Transverse colon (tissue), 4 donors: ENCODE results near the gene WDFY3. TPM values are rescaled to one million over a fixed set of nuclear protein-coding genes. Genes with fewer than 3 reads are reported as not detected.
A peak's percentile ranks its signal among the peaks of the same experiment; 100 is the strongest.

Source experiments
- DNase-seq: peaks from one replicate; pipeline ENCODE4 v3.0.0-alpha.2; 2019
- H3K27ac ChIP-seq, 4 donors: fragments of 200-600 bp; sonication (generic); 2 replicates each; pipeline ENCODE4 v1.5.1; 2016 to 2018; ENCODE audit warnings: inconsistent platforms in 4 of 4
- H3K27me3 ChIP-seq: fragments of 200-600 bp; sonication (generic); 2 replicates; pipeline ENCODE4 v1.5.1; 2017; ENCODE audit warnings: inconsistent platforms
- H3K36me3 ChIP-seq, 4 donors: fragments of 200-600 bp; sonication (generic); 2 replicates each; pipeline ENCODE4 v1.5.1; 2017 to 2019; ENCODE audit warnings: inconsistent platforms in 4 of 4
- H3K4me1 ChIP-seq, 4 donors: fragments of 200-600 bp; sonication (generic); 2 replicates each; pipeline ENCODE4 v1.5.1; 2017 to 2020; ENCODE audit warnings: inconsistent platforms in 4 of 4
- H3K4me3 ChIP-seq, 4 donors: fragments of 200-600 bp; sonication (generic); 1 replicate in 1 of 4; 2 replicates in 3 of 4; pipeline versions ENCODE4 v1.5.1 to v1.6.1; 2017 to 2019; ENCODE audit warnings: inconsistent platforms in 4 of 4
- H3K9me3 ChIP-seq, 2 donors: fragments of 200-600 bp; sonication (generic); 2 replicates each; pipeline ENCODE4 v1.5.1; 2017 to 2019; ENCODE audit warnings: inconsistent platforms in 2 of 2
- CTCF ChIP-seq, 5 experiments: fragments of 200-600 bp in 3 of 5; fragments of 450-650 bp in 2 of 5; sonication (generic) in 3 of 5; IDR thresholded peaks; 1 replicate in 2 of 5; 2 replicates in 3 of 5; pipeline ENCODE4 v1.5.1; 2016 to 2017; ENCODE audit warnings: antibody characterized with exemption in 5 of 5, inconsistent platforms in 3 of 5, mild to moderate bottlenecking in 2 of 5, moderate library complexity in 1 of 5
- EP300 ChIP-seq: sonication (generic); formaldehyde crosslinking; IDR thresholded peaks from one replicate; pipeline ENCODE4 v1.6.1; 2017; ENCODE audit warnings: antibody characterized with exemption, low read depth
- POLR2A ChIP-seq: fragments of 450-650 bp; IDR thresholded peaks from one replicate; pipeline ENCODE4 v1.6.1; 2016; ENCODE audit warnings: antibody characterized with exemption, mild to moderate bottlenecking, moderate library complexity
- POLR2AphosphoS5 ChIP-seq, 3 donors: sonication (generic); formaldehyde crosslinking; IDR thresholded peaks; one replicate each; pipeline ENCODE4 v1.6.1; 2016; ENCODE audit warnings: antibody characterized with exemption in 3 of 3
- WGBS, 2 donors: methylation state at CpG; one replicate each; pipeline ENCODE4 v1.1.5; 2018; ENCODE audit warnings: low coverage in 1 of 2; 5-methylcytosine and 5-hydroxymethylcytosine counted together
- in situ Hi-C, 4 donors: fragments of 200-750 bp; cut with MboI; loops; one replicate each; pipeline versions ENCODE4 v1.15.0 to v1.15.1; 2017; ENCODE audit warnings: low sequenced_read_pairs in 3 of 4, low pct_ligation_motif_present in 1 of 4, low pct_unique_long_range_greater_than_20kb in 1 of 4
- intact Hi-C: fragments of 100-400 bp; cut with DNase I; formaldehyde crosslinking; loops from one replicate; pipeline ENCODE4 v1.15.1; 2023; ENCODE audit warnings: low total_unique reads
- total RNA-seq, 4 donors: library from RNA; depleted of rRNA; stranded (reverse); fragments of >200 nt; gene quantifications; one replicate each; pipeline ENCODE4 v1.1.0, GENCODE V29; 2016

The WDFY3 gene
- total RNA-seq, 4 donors from 2014 or later = 58.8 to 449 (median 69.2) TPM

- intact Hi-C loops = no loop called here
- Histone ChIP-seq H3K36me3 (no peaks in the 10 kb centered on the region), H3K27me3 (no peaks in the 10 kb centered on the region), H3K27ac (no peak overlapping the region), H3K4me1 (no peaks in the 10 kb centered on the region), H3K4me3 (no peak overlapping the region), H3K9me3 (no peaks in the 10 kb centered on the region)
- no peak for DNase-seq
- no peak for TF ChIP-seq CTCF (IDR thresholded peaks at IDR 0.05)
- no peak for TF ChIP-seq EP300
- no peak for TF ChIP-seq POLR2A
- no peak for TF ChIP-seq POLR2AphosphoS5 (IDR thresholded peaks at IDR 0.05)
- in situ Hi-C loops = loop anchor here (10.0 to 25.0 kb wide), 3 partner anchors 212 to 229 kb away; no protein-coding TSS in a partner anchor
Observed at GRCh38 chr4:84973856-84974255, 7.4 kb upstream of the WDFY3 start.

GRCh38 chr4:84971319-84971932 lies 4.9 kb upstream of the WDFY3 start:
- peaks cover 0 to 7% (median 2%) of the 10 kb centered on the region in 4 donors for H3K4me1 ChIP-seq
- no peaks in the 10 kb centered on the region for H3K9me3 ChIP-seq
- 5 to 16% methylated on average over 2 to 3 of the region's 3 CpGs for WGBS, 2 donors
- no peak for TF ChIP-seq EP300
- TF ChIP-seq POLR2AphosphoS5 (IDR thresholded peaks at IDR 0.05) = no peak
- no peak for TF ChIP-seq POLR2A
- peak; percentile 36 to 50 (median 39) for TF ChIP-seq CTCF (IDR thresholded peaks at IDR 0.05)
- intact Hi-C loops = loop anchor here (2.0 kb wide), 1 partner anchor 221 kb away; no protein-coding TSS in a partner anchor
- in situ Hi-C loops = loop anchor here (10.0 to 25.0 kb wide), 3 partner anchors 209 to 227 kb away; no protein-coding TSS in a partner anchor
- H3K4me3 ChIP-seq = no peak overlapping the region
- H3K36me3 ChIP-seq = no peaks in the 10 kb centered on the region
- H3K27ac ChIP-seq = no peak overlapping the region
- no peaks in the 10 kb centered on the region for H3K27me3 ChIP-seq
- no peak for DNase-seq

- H3K9me3 ChIP-seq = no peaks in the 10 kb centered on the region
- no peaks in the 10 kb centered on the region for H3K27me3 ChIP-seq
- in situ Hi-C loops = loop anchor here in 1 of 4 donors (25.0 kb wide), 1 partner anchor 207 kb away; no protein-coding TSS in a partner anchor
- WGBS, 2 donors = 81 to 83% methylated on average over 1 of the region's 1 CpG
- intact Hi-C loops = no loop called here
- no peak overlapping the region for H3K4me3 ChIP-seq
- no peaks in the 10 kb centered on the region for H3K36me3 ChIP-seq
- TF ChIP-seq POLR2A (no peak), CTCF (IDR thresholded peaks at IDR 0.05) (no peak), EP300 (no peak), POLR2AphosphoS5 (IDR thresholded peaks at IDR 0.05) (no peak)
- peaks cover 6 to 23% (median 14%) of the 10 kb centered on the region in 4 donors for H3K4me1 ChIP-seq
- H3K27ac ChIP-seq = no peak overlapping the region
- no peak for DNase-seq
Observed at GRCh38 chr4:84968925-84969324, 2.4 kb upstream of the WDFY3 start.

GRCh38 chr4:84967243-84967690 lies 777 bp upstream of the WDFY3 start:
- intact Hi-C loops (no loop called here), in situ Hi-C loops (loop anchor here in 1 of 4 donors (25.0 kb wide), 1 partner anchor 205 kb away; no protein-coding TSS in a partner anchor)
- Histone ChIP-seq H3K27ac (peak overlapping the region; percentile 93 to 94 (median 94)), H3K27me3 (no peaks in the 10 kb centered on the region), H3K36me3 (no peaks in the 10 kb centered on the region), H3K9me3 (no peaks in the 10 kb centered on the region), H3K4me3 (peak overlapping the region; percentile 60 to 96 (median 82)), H3K4me1 (peaks cover 6 to 26% (median 14%) of the 10 kb centered on the region in 4 donors)
- WGBS, 2 donors = 0 to 7% methylated on average over 5 to 7 of the region's 7 CpGs
- peak; percentile 15 to 58 (median 37) for TF ChIP-seq POLR2AphosphoS5 (IDR thresholded peaks at IDR 0.05)
- no peak for TF ChIP-seq POLR2A
- no peak for DNase-seq
